OCI-M2 (cell line): Measurements from ENCODE around the gene DSCAML1.

Experiments
- DNase-seq: peaks from one replicate; lab custom pipeline; 2025; ENCODE audit not compliant: unreplicated experiment; lab: John Stamatoyannopoulos, UW

Gene DSCAML1

DNA sequence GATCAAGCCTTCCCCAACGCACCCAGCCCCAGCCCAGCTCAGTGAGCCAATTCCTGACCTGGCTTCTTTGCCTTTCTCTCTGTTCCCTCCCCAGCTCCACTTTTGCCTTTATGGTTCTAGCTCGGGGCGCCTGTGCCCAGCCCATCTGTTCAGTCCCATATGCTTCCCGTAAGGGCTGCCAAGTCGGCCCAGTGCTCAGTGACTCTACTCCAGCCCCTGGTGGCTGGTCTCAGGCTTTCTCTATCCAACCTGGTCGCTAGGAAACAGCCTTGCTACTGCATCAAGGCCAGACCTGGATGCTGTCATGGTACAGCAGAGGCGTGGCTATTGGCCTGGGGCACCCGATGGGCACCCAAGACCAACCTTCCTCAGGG, 178.0 kb downstream of the DSCAML1 start:
- DNase-seq: no peak

DNA sequence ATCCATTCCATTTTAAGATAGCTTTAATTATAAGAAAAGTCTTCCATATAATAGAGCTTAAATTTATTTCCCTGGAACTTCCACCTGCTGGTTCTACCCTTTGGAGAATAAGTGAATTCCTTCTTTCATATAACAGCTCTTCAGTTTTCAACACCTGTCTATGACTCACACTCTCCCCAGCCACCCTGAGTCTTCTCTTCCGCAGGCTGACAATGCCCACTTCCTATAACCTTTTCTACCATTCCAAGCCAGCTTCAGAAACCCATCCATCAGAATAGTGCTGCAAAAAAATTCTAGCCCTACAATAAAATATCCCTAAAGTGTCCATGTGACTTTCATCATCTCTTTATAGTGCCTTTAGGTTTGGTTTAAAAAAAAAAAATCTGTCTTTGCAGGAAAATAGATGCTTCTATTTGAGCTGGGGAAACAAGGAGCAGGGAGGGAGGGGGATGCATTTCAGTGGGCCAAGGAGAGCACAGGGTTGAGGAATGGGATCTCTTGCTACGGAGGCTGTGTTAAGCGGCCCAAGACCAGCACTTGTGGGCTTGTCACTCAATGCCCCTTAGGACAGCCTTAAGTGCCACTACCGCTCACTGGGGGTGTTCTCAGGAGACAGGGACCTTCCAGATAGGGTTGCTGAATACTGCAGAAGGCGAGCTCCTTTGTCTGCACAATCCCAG, 178.6 kb downstream of the DSCAML1 start:
- no peak for DNase-seq

DNA sequence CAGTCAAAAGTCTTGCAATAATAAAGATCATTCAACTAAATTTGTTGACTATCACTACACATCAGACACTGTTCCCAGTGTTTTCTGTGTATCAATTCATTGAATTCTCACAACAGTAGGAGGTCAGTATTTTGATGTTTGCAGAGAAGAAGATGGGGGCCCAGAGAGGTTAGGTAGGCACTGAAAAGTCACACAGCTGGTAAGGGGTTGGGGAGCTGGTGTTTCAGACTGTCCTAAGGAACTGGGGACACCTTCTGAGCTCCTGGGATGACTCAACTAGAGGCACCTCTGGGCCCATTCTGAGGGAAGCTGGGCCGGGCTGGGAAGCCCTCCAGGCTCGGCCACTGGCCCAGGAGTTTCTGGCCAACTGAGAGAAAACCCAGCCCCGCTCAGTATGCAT, 180.0 kb downstream of the DSCAML1 start:
- DNase-seq: no peak

DNA sequence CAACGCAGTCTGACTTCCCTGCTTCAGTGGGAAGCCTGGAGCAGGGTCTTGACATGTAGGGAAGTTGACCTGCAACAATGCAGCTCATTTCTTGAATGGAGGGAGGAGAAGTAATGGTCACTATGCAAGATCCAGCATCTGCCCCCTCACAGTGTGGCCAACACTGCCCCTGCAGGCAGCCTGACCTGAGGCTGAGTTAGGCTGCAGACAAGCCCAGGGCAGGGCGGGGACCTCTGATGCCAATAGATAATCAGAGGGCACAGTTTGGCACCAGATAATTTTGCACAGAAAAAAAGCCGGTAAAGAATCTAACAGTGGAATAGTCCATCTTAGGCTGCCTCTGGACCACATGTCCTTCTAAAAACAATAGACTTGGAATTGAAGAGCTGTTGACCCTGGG, 182.3 kb downstream of the DSCAML1 start:
- DNase-seq: no peak

DNA sequence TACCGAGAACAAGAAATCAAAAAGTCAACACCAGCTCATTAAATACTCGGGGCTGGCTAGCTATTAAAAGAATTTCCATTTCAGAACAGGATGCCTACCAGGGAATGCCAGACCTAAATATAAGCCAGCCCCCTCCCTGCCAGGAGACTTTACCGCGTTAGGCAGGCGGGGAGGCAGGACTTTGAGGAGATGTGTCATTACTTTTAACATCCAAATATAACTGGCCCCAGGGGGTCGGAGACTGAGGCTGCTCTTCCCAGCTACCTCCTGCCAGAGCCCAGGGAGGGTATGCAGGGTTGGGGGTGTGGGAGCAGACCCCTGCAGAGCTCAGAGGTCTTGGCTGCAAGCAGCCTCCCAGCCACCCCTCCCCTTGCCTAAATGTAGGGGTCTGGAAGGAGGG, 183.5 kb downstream of the DSCAML1 start:
- DNase-seq: no peak

DNA sequence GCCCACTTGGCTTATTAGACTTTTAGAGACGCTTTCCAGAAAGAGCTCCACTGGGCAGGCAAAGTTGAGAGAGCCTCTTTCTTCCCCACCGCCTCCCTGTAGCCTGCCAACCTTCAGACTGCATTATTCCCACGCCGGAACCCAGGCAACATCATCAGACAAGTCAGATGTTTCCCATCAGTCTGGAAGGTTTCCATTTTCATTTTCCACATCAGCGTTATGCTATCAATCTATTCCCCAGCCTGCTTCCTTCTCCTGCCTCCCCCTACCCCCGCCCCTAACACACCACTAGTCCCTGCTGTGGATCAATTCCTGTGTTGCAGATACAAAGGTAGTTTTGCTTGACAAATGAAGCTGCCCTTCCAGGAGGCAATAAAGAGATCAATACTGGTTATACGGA, 184.8 kb downstream of the DSCAML1 start:
- DNase-seq: no peak

DNA sequence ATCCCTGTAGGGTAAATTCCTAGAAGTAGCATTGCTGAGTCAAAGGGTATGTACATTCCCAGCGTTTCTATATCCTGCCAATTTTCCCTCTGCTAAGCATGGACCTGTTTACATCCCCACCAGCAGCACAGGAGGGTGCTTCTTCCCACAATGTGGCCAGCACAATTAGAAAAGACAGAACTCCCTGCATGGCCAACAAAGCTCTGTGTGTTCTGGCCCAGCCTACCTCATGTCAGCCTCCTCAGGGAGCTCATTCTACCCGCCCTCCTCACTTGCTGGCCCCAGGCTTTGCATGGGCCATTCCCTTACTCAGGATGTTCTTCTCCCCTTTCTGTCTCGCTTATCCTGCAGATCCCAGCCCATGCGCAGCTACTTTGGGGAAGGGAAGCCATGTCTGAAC, 186.1 kb downstream of the DSCAML1 start:
- no peak for DNase-seq

DNA sequence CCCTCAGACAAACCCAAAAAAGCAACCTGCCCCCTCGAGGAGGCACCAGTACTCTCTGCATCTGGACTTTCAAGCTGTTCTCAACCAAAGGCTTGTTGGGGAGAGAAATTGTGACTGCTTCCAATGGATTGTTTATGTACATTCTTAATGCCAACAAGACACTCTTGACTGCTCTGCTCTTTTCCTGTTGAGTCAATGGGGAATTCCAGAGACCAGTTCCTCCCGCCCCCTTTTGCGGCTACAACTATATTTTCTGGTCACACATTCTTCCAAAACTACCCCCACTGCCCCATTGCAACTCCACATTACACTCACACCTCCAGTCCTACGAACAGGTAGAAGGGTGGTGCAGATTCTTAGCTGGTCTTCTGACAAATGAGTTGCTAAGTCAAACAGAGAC, 187.0 kb downstream of the DSCAML1 start:
- DNase-seq: no peak

DNA sequence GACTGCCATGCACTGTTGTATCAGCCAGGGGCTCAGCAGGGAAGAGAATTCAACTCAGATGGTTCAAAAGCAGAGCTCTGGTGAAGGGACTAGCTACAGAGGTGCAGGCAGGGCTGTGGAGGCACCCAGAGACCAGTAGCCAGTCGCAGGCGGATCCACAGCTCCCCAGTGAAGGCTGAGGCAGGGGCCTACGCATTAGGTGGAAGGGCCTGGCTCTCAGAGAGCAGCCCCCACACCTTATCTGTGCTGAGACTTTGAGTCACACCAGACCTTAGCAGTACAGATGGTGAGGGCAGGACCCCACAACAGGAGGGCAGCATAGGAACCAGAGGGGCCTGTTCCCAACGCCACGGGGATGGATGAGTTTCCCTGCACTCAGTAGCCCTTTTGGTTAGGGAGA, 189.6 kb downstream of the DSCAML1 start:
- no peak for DNase-seq

DNA sequence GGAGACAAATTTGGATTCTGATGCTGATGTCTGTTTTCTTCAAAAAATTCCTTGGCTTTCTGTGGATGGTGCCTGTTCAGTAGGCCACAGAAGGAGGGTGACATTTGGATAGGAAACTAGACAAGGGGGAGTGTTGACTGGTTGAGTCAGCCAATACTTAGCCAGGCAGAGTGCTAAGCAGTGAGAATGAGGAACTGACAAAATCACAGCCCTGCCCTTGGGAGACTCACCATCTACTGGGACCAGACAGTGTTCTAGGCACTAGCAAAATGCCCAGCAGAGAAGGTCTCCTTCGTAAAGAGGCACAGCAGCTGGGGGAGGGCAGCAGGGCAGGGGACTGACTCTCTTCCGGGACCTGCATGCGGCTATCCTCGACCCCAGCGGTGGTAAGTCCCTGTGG, 190.2 kb downstream of the DSCAML1 start:
- no peak for DNase-seq

DNA sequence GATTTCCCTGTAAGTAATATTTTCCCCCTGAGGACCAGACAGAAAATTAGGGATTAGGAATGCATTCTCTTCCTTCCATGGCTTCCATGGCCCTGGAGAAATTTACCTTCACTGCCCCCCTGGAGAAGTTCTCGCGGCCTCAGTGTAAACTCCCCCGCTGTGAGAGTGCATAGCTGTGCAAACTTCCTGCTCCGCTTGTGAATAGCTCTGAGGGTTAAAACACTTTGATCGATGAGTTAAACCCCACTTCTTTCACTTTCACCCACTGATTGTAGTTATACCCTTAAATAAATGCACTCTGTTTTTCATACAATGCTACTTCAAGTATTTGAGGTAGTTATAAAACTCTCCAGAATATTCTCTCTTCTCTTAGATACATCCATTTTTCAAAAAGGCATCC, 190.8 kb downstream of the DSCAML1 start:
- DNase-seq: no peak

DNA sequence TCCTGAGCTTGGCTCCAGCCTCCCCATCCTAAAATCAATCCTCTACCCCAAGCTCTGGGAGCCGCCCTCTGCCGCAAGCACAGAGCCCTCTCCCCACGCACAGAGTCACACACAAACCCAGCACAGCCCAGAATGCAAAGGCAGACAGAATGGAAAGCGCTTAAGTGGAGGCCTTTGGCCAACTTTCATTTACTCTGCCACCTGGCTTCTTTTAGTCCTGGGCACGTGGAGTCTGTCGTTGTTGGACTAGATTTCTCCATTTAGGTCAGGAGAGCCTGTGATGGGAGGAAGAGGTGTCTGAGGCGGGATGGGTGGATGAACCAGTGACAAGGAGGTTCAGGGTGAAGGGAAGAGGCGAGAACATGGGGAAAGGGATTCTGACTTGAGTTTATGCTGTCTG, 191.7 kb downstream of the DSCAML1 start:
- DNase-seq: no peak

DNA sequence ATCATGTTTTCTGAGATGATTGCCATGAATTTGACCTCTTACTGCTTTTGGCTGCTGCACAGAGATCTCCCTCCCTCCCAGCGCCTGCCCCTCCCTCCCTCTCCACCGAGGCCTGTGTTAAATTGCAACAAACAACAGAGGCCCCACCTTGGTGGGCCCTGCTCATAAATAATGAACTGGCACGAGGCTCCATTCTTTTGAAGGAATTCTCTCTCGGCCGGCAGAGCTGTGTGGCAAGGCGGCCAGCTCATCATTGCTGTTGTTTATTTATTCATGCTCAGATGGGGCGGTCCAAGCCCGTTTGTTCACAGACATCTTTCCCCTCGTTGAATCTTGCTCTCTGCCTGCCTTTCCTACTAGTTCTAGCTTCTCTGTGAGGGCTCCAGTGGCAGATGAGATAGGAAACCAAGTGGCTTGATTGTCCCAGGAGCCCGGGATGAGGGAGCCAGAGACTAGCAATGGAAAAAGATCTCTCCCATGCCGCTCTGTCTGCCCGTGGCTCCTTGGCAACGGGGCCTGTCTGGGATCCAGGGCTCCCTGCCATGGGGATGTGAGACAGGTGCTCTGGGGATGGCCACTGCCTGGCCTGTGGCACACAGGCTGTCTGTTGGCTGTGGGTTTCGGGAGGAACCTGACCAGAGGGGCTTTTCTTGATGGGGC, 192.6 kb downstream of the DSCAML1 start:
- no peak for DNase-seq

DNA sequence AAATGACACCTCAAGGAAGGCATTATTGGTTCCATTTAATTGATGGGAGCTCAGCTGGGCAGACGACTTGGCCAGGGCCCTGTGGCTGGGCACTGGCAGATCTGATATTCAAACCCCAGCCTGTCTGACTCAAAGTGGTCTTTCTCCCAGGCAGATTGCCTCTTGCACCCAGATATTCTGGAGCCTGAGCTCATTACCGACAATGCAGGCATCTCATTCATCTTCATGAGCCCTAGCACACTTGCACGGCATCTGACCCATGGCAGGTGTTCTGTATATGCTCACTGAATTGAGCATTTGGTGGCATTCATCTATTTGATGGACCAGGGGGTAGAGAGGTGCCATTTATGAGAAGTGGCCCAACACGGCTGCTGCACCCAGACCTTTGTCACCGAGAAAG, 193.1 kb downstream of the DSCAML1 start:
- no peak for DNase-seq

DNA sequence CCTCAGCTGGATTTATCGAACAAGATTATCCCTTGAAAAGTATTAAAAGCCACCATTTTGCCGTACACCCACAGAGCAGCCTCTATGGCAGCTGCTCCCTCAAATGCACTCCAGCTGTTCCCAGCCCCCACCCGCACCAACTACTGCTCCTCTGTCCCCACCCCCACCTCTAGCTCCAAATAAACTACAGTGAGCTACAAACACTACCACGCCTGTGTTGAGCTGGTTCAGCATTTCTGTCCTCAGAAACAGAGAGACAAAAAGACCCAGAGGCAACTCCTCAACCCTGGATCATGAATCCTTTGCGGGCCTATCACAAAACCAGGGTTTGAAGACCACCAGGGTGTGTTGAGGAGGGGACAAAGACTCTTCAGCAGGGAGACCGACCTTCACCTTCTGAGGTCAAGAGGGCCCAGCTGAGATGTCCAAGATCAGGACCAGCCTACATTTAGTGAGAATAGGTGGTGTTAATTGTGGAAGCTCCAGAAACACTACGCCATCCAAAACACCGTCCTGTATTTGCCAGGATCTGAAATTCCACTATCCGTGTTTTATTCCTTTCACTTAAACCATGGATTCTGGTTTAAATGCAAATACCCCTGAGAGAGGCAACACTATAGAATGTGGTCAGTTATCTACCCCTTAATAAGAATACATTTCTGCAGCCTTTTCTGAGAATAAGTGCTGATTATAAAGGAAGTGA, 195.9 kb downstream of the DSCAML1 start:
- no peak for DNase-seq

DNA sequence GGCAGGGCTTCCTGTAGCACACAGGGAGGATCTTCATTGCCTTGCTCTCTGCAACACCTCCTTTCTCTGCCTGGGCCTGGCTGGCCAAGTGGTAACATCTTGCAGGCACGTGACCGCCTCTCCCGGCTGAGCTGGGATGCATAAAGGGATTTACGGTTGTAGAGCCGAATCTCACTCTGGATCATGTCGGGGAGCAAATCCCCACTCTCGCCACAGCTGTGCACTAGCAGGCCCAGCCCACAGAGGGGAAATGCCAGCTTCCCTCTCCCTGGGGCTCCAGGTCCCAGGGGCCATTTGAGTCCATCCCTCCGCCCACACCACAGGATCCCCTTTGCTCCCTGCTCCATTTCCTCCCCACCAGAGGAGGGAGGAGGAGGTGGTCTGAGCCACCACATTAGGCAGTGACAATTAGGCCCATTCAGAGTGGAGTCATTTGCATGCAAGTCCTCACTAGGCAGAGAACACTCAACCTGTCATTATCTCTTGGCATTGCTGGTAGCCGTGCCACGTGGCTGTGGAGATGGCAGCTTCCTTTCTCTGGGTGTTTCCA, 196.7 kb downstream of the DSCAML1 start:
- DNase-seq: no peak

DNA sequence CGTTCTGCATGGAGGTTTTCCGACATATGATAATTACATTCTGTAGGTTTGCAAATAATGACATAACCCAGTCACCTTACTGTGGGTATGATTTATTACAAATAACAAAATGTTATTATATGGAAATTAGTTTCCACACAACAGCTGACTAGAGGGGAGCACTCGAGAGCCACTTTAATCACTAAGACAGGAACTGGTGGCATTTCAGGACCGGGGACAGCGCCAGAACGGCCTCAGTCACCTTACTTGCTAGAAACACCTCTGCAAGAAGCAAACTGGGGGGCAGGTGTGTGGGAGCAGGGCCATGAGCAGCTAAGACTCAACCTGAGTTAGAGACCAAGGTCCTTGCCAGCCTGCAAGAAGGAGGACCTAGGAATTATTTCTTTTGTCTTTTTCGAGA, 199.9 kb downstream of the DSCAML1 start:
- DNase-seq: no peak

DNA sequence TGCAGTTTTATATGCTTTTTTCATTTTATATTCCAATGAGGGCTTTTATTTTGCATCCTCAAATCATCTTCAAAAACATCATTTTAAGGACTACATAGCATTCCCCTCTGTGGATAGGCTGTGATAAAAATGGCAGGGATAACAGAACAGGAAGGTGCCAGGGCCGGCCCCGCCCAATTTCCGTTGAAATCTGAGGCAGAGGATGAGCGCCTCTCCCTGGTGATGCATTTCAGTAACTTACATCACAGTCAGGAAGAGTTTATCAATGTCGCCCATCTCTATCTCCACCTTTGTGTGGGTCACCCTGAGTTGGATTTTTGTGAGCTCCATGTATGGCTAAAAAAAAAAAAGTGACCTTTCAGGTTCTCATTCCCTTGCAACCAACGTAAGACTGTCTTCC, 201.6 kb downstream of the DSCAML1 start:
- no peak for DNase-seq

DNA sequence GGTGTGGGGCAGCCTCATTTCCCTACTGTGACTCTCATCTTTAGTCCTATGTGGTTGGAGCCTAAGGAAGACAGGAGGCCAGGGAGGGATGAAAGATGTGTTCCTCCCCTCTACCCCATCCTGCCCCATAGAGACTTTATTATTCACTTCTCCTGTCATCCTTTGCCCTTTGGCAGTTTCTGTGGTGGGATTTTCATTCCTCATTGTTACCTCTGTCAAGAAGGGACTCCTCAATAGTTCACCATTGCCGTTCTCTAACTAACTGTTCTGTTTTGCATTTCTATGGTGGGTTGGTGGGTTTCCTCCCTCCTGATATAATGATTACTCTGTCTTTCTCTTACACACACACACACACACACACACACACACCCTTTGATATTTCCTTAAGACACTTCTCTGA, 202.3 kb downstream of the DSCAML1 start:
- DNase-seq: no peak

DNA sequence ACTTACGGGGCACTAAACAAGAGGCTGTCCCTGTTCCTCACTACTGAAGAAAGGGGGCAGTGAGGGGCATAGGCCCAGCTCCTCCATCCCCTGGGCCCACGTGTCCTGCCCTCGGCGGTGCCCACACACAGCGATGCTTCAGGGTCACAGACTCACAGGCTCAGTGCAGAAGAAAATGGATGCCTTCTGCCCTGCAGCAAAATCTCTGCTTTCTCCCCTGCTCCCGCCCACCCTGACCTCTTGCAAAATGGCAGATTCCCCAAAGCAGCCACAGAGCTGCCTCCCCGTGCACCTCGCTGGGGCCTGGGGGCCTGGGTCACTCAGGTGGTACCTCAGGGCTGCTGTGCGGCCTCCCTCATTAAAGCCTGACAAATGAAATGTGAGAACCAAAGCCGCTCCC, 204.0 kb downstream of the DSCAML1 start:
- DNase-seq: no peak

DNA sequence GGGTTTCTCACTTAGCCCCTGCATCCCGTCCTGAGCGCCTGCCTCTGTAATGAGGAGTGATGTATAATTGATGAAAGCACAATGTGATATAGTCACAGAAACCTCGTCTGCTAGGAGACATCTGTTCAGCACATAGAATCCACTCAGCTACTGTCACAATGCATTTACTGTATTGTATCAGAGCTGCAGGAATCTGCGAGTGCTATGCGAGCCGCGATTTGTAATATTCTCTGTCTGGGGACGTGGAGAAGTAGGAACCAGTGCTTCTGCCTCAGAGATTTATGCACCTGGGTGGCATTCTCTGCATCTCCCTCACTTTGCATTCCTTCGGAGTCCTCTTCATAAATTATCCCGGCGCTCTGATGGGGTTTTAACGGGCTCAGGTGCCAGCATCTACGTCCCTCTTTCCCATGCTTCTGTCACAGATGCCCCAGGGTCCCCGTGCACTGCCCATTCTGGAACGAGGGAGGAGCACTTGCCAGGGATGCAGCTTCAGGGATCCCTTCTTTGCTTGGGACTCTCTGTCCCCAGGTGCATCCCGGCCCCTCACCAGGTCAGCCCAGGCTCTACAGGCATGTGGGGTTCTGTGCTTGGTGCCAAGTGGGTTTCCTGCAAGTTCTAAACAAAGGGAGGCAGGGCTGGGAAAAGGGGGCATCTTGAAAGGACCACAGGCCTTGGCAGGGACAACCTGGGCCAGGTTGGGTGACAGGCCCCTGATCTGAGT, 205.5 kb downstream of the DSCAML1 start:
- DNase-seq: no peak

DNA sequence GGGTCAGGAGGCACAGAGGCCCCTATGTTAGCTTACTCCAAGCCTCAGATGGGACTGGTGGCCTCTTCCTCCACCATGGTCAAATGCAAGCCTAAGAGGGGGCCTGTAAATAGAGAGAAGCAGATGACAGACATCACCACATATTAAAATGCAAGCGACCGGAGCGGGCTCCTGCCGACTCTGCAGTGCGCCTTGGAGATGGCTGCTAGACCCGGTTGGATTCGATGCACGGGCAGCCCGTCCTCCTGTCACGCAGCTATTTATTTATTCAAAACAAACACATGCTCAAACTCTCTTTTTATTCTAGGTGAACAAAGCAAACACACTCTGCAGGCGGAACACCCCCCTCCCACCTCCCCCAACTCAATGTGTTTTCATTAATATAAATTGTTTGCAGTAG, 208.0 kb downstream of the DSCAML1 start:
- no peak for DNase-seq
